HG02763 (cell line): ENCODE data around the gene SNAP47.

Experiments
- ATAC-seq: cut with Tn5 transposase; IDR thresholded peaks from one replicate; pipeline ENCODE4 v1.9.1; 2021; ENCODE audit warnings: mild to moderate bottlenecking, moderate library complexity; ENCODE audit not compliant: unreplicated experiment

Gene SNAP47

DNA sequence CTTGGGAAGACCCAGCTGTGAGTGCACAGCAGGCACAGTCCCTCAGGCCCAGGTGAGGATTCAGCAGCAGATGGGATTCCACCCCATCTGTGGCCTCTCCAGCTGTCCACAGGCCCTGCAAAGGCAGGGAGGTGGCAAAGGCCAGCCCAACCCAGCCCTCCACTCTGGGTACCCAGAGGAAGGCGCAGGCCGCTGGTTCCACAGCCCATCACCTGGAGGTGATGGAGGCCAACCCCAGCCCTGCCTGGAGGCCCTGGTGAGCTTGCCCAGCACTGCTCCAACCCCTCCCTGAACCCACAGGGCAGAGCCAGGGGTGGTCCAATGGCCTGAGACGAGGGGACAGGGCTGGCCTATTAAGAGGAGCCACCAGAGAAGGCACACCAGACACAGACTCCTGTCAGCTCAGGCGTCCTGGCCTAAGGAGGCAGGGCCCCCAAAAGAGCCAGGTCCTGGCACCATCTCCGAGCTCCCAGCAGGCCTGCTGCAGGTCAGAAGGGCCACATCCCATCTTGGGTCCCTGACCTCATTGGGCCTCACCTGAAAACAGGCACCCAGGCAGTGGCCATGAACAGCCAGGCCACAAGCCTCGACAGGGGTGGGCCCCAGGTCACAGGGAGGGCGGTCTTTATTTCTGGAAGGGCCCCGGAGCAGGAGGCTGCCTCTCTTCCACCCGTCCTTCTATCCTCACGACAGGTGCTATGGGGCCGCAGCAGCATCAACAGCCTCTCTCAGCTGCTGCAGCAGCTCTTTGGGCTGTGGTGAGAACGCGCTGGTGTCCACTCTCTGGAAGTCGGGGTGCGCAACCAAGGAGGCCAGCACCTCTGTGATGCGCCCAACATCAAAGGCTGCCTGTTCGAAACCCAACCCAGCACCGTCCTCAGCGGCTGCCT is 3.3 kb upstream of the SNAP47 start:
- ATAC-seq: no peak

DNA sequence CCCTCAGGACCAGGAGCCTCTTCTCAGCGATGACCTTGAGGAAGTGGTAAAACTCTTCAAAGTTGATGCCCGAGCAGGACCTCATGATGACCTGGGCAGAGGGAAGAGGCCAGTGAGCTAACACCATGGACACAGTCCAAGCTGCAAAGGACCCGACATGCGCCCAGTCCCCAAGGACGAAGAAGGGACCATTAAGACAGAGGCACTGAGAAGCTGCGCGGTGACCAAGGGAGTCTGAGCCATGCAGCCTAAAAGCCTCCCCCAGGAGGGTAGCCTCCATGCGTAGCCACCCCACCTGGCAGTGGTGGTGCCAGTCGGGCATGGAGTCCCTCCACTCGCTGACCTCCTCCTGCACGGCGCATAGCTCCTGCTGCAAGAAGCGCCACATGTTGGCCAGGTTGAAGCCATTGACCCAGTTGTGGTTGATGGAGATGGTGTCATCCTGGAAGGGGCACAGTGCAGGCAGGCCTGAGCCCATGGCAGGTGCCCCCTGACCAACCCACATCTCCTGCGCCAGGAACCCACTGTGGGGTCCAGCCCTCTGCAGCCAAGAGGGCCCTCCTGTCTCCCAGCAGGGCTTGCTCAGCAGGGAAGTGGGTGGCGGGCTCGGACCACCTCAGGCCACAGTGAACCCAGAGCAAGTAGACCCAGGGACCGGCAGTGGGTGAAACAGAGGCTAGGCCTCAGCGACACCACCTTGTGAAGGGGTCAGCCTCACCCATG is 2.5 kb upstream of the SNAP47 start:
- no peak for ATAC-seq

DNA sequence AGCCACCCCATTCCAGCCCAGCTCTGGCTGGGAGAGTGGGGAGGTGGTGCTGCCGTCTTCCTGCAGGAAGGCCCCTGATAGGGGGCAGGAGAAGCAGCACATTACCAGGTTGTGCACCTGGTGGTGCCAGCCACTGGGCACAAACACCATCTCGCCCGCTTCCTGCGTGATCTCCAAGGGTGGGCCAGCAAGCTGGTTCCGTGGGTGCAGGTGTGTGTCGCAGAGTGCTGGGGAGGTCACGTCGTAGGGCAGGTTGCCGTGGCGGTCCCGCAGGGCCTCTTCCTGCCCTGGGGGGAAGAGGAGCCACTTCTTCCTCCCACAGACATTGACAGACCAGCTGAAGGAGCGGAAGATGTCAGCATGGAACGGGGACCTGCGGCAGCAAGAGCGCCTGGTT is 1.9 kb upstream of the SNAP47 start:
- ATAC-seq: no peak

DNA sequence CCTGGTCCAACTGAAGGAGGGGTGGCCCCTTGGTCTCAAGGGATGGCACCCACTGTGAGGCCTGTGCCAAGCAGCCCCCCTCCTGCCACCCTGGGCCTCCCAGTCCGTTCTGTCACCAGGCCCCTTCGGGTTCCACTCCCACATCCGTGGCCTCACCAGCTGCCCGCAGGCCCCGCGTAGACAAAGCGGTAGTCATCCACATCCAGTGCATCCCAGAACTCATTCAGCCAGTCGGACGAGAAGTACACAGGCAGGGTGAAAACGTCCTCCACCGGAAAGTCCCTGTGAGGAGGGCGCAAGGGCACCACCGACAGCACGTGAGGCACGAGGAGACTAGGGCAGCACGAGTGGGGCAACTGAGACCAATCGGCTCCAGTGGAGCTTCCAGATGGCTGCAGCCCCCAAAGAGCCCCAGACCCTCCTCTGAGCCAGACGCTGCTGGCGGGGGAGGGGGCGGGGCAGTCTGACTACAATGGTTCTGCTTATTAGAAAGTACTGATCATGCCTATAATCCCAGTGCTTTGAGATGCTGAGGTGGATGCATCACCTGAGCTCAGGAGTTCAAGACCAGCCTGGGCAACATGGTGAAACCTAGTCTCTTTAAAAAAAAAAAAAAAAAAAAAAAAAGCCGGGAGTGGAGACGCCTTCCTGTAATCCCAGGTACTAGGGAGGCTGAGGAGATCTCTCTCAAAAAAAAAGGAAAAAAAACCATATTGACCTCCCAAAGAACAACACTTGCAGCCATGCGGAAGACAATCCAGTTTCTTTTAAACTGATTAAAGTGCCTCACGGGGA is 1.3 kb upstream of the SNAP47 start:
- ATAC-seq: no peak

DNA sequence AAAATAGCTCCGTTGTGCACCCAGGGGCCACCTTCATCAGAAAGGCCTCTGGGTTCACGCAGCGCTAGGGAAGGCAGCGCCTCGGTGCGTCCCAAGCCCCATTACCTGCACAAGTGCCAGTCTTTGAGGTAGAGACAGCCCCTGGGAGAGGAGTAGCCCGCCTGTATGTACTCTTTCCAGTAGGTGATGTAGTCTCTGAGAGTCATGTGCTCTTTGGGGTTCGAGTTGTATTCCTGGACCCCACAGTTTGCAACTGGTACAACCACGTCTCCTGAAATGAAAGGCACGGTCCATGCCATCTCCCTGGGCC is 734 bp upstream of the SNAP47 start:
- no peak for ATAC-seq

DNA sequence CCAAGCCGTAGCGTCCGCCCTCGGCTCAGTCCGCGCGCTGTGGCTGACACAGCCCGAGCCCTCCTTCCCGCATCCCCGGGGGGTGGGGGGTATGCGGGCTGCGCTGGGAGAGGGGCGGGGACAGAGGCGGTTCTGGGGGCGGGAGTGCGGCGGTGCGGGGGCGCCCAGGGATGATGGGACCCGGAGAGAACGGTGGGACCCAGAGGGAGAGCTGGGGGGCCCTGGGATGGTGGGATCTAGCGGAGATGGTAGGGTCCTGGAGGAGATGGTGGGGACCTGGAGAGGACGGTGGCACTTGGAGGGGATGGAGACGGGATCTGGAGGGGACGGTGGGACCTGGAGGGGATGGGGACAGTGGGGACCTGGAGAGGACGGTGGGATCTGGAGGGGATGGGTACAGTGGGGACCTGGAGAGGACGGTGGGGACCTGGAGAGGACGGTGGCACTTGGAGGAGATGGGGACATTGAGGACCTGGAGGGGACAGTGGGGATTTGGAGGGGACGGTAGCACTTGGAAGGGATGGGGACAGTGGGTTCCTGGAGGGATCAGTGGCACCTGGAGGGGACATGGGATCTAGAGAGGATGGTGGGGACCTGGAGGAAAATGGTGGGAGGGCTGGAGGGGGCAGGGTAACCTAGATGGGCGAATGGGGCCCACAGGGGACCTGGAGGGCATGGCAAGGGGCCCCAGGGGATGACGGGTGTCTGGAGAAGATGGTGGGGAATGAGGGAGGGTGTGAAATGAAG is 477 bp downstream of the SNAP47 start:
- ATAC-seq: no peak

DNA sequence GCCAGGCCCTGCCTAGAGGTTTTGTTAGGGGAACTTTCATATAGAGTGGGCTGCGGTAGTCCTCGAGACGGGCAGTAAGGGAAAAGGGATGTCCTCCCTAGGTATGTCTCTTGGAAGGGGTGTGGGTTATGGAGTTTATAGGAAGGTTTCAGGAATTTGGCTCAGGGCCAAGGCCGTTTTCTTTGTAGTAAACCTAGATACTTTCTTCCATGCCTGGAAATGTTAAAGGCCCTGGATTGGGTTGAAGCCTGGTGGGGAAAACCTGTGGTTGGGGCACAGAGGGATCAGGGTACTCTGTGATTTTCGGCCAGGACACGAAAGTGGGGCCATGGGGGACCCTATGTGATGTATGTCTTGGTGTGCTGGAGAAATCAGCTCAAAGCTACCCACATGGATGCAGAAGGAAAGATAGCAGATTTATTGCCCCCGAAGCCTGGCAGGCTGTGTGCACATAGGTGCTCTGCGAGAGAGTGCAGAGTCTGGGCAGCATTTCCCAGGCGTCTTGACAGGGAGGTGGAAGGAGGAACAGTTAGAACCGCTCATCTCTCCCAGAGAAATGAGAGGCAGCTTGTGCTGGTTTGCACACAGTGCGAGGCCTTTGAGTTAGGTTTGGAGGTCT is 1.7 kb downstream of the SNAP47 start:
- no peak for ATAC-seq

DNA sequence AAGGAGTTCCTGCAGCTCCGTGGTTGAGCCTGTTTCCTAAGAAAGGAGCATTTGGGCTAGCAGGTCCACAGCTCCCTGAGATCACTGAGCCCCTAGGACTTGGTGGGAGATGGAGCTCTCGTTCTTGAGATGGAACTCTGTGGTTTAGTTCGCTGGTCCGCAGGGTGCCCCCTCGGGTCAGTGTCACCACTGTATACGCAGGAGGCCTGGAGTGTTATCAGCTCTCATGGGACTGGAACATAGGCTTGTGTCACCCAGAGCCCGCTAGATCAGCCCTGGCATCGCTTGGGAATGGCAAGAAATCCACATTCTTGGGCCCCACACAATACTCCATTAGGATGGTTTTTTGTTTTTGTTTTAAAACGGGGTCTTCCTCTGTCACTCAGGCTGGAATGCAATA is 3.6 kb downstream of the SNAP47 start:
- no peak for ATAC-seq

DNA sequence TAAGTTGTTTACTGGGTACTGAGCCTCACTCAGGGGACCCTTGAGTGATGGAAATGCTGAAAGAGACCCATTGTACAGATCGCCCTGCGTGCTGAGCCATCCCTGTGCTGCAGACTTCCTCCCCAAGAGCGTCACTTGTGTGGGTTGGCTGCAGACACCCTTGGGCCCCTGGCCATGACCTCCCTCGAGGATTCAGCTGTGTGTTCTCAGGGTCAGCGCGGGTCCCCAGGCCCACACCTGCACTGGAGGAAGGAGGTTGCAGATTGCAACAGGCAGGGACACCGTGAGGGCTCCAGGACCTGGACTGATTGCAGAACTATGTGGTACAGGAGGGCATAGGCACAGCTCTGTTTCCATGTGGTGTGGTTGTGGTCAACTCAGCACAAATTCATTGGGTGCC is 4.4 kb downstream of the SNAP47 start:
- no peak for ATAC-seq

DNA sequence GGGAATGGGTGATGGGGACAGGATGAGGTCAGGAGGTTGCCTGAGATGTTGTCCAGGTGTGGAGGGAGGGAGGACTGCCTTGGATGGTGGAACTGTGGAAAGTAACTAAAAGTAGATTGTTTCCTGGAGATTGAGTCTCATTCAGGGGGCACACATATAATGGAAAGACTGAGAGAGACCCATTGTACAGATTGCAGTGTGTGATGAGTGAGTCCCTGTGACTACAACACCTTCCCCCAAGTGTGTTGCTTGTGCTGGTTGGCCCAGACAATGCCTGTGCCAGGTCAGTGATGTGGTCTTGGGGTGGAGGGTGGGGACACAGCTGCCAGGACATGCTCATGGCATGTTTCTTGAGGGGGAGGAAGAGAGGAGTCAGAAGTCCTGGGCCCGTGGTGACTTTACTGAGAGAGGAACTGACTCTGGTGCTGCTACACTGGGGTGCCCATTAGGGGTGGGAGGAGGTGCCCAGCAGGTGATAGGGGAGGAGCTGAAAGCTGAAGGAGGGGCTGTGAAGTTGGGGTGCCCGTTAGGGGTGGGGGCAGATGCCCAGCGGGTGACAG is 5.2 kb downstream of the SNAP47 start:
- ATAC-seq: no peak

DNA sequence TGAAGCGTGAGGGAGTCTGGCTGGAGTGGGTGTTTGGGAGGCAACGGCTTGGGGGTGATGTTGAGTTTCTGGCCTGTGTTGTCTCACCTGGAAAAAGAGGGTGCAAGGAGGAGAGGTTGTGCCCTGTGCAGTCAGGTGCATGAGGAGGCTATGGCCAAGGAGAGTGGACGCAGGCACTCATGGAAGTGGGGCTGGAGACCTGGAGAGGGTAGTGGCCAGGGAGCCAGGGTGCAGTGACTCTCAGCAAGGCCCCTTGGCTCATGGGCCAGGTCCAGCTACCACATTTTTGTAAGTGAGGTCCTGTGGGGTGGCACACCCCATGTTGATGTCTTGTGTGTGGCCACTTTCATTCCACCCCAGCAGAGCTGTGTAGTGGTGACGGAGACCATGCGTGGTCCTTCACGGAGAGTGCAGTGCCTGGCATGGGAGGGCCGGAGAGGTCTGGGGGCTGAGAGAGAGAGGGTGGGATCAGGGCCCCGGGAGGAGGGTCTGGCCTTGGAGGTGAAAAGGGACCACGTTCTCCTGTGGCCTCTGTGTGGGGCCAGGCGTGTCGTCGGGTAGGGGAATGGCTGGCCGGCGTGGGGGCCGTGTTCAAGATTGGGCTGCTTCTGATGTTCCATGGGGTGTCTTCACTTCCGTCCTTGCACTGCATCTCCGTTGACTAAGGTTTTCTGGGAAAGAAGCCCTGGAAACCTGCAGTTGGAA is 6.1 kb downstream of the SNAP47 start:
- ATAC-seq: no peak

DNA sequence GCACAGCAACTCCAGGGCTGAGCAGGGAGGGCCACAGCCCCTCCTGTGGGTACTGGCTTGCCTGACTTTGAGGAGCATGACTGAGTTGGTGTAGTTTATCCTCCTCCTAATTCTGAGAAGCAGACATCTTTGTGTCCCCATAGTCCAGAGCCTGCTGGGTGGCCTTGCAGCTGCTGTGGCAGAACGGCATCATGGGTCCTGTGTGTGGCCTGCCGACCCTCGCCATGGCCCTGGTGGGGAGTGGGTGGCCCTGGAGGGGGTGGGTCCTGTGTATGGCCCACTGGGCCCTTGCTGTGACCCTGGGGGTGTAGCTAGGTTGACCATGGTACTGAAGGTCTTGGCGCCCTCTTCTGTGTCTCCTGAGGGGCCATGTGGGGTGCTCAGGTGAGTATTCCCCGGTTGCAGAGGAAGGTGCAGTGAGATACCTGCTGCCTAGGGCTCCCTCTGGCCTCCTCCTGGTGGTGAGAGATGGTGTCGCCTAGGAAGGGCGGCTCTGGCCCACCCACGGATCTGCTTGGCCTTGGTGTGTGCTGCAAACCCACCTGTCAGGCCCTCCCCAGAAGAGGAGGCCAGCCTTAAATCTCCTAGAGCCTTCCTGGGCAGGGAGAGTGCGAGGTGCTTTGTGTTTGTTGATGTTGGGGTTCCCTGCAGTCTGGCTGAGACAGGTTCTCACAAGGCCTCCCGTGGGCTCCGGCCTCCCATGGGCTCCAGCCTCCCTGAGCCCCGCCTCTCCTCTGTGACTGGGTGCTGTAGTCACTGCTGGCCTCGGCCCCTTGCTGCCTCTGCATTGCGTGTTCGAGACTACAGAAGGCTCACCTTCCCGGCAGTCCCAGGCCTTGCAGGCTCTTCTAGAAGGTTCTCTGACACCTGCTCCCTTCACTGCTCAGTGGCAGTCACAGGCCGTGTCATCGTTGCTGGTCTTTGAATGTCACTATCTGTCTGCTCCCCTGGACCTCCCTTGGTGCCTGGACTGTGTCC is 7.8 kb downstream of the SNAP47 start:
- no peak for ATAC-seq

DNA sequence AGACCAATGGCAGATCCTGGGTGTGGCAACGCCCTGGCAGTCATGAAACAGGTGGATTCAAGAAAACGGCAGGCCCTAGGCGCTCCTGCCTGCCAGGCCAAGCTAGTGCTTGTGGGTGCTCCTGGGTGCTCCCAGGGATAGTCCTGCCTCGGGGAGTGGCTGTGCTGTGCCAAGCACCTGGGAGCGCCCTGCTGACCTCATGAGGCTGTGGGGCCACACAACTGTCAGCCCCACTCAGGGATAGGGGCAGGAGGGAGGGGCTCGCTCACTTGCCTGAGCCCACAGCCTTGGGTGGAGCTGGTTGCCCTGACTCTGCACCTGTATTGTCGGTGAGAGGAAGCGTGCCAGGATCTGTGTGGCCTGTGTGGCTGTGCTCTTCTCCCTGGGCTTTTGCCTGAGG is 9.4 kb downstream of the SNAP47 start:
- ATAC-seq: no peak

DNA sequence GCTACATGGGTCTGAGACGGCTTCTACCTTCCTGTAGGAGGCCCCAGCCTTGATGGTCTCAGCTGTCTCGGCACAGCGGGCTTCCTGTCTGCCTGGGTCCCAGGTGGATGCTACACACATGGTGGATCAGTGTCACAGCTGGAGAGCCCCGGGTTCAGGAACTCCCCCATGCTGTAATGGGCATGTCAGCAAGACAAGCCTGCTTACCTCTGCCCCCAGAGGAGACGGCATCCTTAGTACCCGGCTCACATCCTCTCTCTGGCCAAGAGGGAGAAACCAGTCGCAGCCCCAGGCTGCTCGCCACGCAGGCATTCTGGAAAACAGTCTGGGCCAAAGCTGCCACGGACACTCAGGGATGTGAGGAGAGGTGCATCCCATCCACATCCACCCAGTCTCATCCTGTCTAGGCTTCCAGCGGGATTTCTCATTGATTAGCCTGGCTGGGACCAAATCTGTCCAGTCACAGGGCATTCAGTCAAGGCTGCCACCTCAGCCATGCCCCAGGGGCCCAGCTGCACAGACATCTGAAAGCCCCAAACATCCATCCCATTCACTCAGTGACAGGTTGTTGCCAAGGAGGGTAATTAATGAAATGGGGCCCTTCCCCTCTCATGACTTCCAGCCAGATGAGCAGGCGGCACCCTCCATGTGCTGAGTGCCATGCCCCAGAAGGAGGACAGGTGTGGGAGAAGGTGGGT is 10.5 kb downstream of the SNAP47 start:
- no peak for ATAC-seq

DNA sequence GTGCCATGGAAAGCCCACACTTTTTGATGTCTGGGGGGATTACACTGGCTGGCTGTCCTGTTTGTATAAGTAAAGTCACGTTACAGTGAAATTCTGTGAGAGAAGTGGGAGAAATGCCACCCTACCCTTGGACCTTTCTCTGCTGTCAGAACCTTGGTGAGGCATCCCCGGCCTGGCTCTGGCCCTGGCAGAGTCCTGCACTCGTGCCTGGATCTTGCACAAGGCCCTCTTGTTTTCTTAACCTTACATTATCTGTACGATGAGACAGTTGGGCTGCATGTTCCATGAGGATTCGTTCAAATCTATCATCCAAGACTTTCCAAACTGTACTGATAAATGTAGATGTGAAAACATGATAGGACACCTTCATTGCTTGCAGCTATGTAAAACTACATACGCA is 11.4 kb downstream of the SNAP47 start:
- no peak for ATAC-seq

DNA sequence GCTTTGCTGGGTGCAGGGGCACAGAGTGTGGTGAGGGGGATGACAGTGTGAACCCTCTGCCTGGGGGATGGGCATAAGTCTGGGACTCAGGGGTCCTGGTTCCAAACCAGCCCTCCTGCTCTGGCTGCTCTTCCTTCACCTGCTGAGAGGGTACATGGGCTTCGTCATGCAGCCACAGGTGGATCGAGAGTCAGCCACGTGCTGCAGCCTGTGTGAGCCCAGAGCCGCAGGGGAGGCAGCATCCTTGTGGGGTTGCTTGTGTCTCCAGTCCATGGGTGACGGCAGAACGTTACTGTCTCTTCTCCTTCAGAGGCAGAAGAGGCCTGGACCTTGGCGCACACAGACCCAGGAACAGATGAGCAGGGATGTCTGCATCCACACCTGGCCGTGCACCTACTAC is 12.1 kb downstream of the SNAP47 start:
- no peak for ATAC-seq

DNA sequence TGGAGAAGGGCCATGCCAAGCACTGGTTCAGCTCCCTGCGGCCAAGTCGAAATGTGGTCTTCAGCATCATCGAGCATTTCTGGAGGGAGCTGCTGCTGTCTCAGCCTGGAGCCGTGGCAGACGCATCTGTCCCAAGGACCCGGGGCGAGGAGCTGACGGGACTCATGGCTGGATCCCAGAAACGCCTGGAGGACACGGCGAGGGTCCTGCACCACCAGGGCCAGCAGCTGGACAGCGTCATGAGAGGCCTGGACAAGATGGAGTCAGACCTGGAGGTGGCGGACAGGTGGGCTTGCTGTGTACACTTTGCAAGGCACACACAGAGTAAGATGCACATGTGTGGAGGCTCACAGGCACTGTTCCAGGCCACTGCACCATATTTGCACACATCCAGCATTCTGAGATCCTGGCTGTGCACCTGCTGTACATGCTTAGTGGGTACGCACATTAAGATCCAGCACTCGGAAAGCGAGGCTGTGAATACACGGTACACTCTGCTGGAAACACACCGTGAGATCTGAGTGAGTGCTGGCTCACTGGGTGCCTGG is 12.8 kb downstream of the SNAP47 start:
- no peak for ATAC-seq
